ENCODE results near the gene CPA5.

DNA sequence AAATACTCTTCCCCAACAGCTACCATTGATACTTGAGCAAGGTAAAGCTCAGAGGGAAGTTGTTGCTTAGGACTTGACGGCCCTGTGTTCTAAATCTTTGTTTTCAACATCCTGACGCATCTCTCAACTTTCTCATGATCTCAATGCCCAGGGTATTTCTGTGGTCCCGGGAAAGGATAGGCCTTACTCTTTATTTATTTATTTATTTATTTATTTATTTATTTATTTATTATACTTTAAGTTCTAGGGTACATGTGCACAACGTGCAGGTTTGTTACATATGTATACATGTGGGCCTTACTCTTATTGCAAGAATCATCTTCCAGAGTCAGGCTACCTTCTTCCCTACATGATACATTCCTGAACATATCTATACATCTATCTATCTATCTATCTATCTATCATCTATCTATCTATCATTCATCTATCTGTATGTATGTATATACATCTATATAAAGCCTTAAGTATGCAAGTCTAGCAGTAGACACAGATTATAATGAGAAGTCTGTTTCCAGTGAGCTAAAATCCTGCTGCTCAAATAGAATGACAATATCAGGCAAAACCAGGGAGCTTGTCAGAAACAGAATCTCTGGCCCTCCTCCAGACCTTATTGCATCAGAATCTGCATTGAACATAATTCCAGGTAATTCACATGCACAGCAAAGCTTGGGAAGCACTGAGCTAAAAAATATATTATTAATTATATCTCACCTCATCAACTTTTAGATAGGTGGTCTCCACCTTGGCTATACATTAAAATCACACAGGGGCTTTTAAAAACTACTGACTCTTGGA is 12.2 kb upstream of the CPA5 start:
- TF ChIP-seq CTCF (IDR thresholded peaks at IDR 0.05) (no peak), POLR2A (IDR thresholded peaks at IDR 0.05) (no peak)

All from right lobe of liver (tissue), 4 donors.